Measurements from ENCODE around the gene NEURL1. TPM values are rescaled to one million over a fixed set of nuclear protein-coding genes. Genes with fewer than 3 reads are reported as not detected.

NEURL1 gene
- total RNA-seq, 2 experiments from 2014 or later, result 0.47 TPM; not detected in 1

DNA sequence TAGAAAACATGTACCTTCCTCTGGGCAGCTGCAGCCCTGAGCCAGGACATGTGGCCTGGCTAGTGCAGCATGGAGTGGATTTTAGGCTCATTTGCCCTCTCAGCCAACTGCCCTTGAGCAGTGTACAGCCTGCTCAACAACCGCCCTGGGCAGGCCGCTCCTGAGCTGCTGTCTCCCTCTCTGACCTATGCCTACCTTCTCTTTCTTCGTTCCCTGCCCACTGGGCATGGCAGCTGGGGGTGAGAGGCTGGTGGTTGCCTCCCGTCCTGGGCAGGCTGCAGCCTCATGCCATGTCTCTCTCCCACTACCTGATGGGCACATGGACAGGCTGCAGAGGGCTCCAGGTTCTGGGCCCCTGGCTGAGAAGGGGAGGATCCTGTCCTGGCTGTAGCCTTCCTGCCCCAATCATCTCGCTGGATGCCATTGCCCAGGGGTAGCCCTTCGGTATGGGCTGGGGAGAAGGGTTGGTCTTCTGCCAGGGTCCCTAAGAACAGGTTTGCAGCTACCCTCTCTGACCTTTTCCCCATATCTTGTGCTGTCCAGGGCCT lies 97.3 kb downstream of the NEURL1 start:
- no peak for TF ChIP-seq EZH2phosphoT487 (IDR thresholded peaks at IDR 0.05; ENCODE audit: borderline replicate concordance, low read depth, low read length)
- TF ChIP-seq, protein P1, sequence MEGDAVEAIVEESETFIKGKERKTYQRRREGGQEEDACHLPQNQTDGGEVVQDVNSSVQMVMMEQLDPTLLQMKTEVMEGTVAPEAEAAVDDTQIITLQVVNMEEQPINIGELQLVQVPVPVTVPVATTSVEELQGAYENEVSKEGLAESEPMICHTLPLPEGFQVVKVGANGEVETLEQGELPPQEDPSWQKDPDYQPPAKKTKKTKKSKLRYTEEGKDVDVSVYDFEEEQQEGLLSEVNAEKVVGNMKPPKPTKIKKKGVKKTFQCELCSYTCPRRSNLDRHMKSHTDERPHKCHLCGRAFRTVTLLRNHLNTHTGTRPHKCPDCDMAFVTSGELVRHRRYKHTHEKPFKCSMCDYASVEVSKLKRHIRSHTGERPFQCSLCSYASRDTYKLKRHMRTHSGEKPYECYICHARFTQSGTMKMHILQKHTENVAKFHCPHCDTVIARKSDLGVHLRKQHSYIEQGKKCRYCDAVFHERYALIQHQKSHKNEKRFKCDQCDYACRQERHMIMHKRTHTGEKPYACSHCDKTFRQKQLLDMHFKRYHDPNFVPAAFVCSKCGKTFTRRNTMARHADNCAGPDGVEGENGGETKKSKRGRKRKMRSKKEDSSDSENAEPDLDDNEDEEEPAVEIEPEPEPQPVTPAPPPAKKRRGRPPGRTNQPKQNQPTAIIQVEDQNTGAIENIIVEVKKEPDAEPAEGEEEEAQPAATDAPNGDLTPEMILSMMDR (conservative IDR thresholded peaks at IDR 0.05; ENCODE audit: low read length), result no peak
- Histone ChIP-seq H2AFZ (ENCODE audit: low read length) (no peak overlapping the region), H3K4me2 (ENCODE audit: low read length) (no peak overlapping the region), H3K36me3 (ENCODE audit: insufficient read depth, low read length) (no peaks in the 10 kb centered on the region), H3K79me2 (ENCODE audit: insufficient read depth, low read depth, low read length) (no peaks in the 10 kb centered on the region), H3K4me1 (ENCODE audit: insufficient read depth, low read length, poor library complexity, severe bottlenecking) (no peaks in the 10 kb centered on the region), H4K20me1 (ENCODE audit: insufficient read depth, low read length) (no peaks in the 10 kb centered on the region), H3K9me2 (ENCODE audit: insufficient read depth, low read length) (no peaks in the 10 kb centered on the region), H3K27ac (ENCODE audit: low read depth, low read length, poor library complexity, severe bottlenecking) (no peak overlapping the region), H3K4me3 (ENCODE audit: low read depth, low read length, poor library complexity, severe bottlenecking) (no peak overlapping the region), H3K9me3 (ENCODE audit: low read length) (no peaks in the 10 kb centered on the region)
- no TSS peak for BruUV-seq (replicated peaks)
- DNase-seq (ENCODE audit: low spot score), result no peak
- ChIA-PET CTCF (ENCODE audit: unreplicated experiment) (no interaction called here), POLR2A (no interaction called here)
- intact Hi-C loops (cut with micrococcal nuclease; ENCODE audit: unreplicated experiment), result loop anchor here (10.0 kb wide), 1 partner anchor 264 kb away; the partner anchor contains the start of gene SH3PXD2A

DNA sequence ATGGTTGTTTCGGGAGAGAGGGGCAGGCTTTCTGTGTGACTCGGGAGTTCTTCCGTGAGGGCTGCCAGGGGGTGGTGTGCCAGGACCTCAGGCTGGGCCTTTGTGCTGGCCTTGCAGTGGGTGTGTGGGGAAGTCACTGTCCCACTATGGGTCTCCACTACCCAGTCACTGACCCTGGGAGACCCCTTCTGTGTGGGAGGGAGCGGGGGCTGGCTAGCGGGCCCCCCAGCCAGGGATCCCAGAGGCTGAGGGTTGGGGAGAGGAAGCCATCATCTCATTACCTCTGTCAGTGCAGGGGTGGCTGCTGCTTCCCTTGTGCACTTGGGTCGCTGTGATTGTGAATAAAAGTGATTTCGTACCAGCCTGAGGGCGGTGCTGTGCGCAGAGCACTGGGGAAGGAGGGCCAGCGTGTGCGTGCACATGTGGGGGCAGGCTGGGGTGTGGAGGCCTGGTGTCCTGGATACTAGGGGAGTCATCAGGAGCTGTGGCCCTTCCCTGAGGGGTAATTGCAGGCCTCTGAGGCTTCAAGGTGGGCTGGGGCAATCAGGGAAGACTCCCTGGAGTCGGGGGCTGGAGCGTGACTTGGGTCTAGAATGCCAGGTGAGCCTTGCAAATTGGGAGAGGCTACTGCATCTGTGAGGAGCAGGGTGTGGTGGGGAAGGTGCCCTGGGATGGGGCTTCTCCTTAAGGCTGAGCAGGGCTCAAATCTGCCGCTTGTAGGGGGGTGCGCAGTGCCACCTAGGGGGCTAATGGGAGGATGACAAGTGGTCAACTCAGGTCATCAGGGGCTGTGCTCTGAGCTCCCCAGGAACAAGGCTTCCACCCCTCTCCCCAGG lies 98.9 kb downstream of the NEURL1 start:
- no peak overlapping the region for H3K4me2 ChIP-seq (ENCODE audit: low read length)

More for the DNA sequence above, 98.9 kb downstream of the NEURL1 start:
- Histone ChIP-seq H3K27ac (ENCODE audit: low read depth, low read length, poor library complexity, severe bottlenecking) (no peak overlapping the region), H4K20me1 (ENCODE audit: insufficient read depth, low read length) (no peaks in the 10 kb centered on the region), H3K9me2 (ENCODE audit: insufficient read depth, low read length) (no peaks in the 10 kb centered on the region), H3K36me3 (ENCODE audit: insufficient read depth, low read length) (no peaks in the 10 kb centered on the region), H3K9me3 (ENCODE audit: low read length) (no peaks in the 10 kb centered on the region), H3K4me1 (ENCODE audit: insufficient read depth, low read length, poor library complexity, severe bottlenecking) (no peaks in the 10 kb centered on the region), H3K4me3 (ENCODE audit: low read depth, low read length, poor library complexity, severe bottlenecking) (no peak overlapping the region), H2AFZ (ENCODE audit: low read length) (no peak overlapping the region), H3K79me2 (ENCODE audit: insufficient read depth, low read depth, low read length) (no peaks in the 10 kb centered on the region)
- ChIA-PET POLR2A (no interaction called here), CTCF (ENCODE audit: unreplicated experiment) (interaction anchor here (0.6 to 1.0 kb wide), 2 partner anchors 93 to 107 kb away, joined by 3 to 4 read pairs; no protein-coding TSS in a partner anchor)
- peak; percentile 74 for DNase-seq (ENCODE audit: low spot score)
- intact Hi-C loops (cut with micrococcal nuclease; ENCODE audit: unreplicated experiment), result loop anchor here (1.0 to 10.0 kb wide), 4 partner anchors 85 to 262 kb away; partner anchors contain the start of gene SH3PXD2A
- TF ChIP-seq, protein P1 (conservative IDR thresholded peaks at IDR 0.05; ENCODE audit: low read length), result peak; percentile 88
- TF ChIP-seq EZH2phosphoT487 (IDR thresholded peaks at IDR 0.05; ENCODE audit: borderline replicate concordance, low read depth, low read length), result no peak
- no TSS peak for BruUV-seq (replicated peaks)
